Forelimb muscle (tissue), 1 donor: Measurements from ENCODE around the gene ENTPD7. TPM values are rescaled to one million over a fixed set of nuclear protein-coding genes. Genes with fewer than 3 reads are reported as not detected.

Source experiments
- DNase-seq: peaks from one replicate; pipeline ENCODE4 v3.0.0-alpha.2; 2013; ENCODE audit warnings: low read depth
- polyA plus RNA-seq: library from polyadenylated mRNA; unstranded; fragments of 120-200 nt; gene quantifications from one replicate; pipeline ENCODE4 v1.2.1, GENCODE V29; 2013; ENCODE audit not compliant: insufficient read length

The ENTPD7 gene
- polyA plus RNA-seq, 1 donor = 3.7 TPM

DNA sequence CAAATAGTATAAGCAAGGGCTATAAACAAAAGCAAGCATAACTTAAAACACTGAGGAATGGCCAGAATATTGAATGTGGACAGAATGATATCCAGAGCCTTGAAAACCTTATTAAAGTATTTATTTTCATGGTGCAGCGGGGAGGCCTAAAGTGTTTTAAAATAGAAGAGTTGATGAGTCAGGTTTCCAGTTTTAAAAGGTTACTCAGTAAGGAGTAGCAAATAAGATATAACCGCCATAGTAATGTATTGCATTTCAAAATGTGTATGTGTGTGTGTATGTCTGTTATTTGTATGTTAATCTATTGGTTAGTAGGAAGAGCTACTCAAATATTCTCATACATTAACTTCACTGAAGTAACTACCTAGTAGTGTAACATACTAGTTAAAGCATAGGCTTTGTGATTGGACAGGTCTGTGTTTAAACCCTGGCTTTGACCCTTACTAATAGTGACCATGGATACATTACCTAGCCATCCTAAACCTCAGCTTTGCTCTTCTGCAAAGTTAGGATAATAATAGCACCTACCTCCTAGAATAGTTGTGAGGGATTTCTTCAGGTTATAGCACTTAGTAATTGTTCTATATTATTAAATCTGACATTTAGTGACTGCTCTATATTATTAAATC lies 89.6 kb downstream of the ENTPD7 start:
- no peak for DNase-seq

DNA sequence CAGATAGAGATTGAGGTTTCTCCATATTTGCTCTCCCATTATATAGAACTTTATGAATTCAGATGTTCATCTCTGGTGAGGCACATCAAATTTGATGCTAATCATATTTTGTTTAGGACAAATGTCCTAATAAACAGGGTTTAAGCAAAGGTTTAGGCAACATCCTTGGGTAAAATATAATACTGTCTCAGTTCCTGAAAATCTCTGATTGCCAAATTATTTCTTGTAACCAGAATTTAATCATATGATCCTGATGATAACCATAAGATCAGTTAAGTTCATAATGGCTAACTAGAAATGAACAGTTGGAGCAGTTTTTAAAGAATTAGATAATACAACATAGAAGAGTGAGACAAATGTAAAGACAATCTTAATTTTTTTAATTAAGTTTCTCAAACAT lies 91.3 kb downstream of the ENTPD7 start:
- no peak for DNase-seq

DNA sequence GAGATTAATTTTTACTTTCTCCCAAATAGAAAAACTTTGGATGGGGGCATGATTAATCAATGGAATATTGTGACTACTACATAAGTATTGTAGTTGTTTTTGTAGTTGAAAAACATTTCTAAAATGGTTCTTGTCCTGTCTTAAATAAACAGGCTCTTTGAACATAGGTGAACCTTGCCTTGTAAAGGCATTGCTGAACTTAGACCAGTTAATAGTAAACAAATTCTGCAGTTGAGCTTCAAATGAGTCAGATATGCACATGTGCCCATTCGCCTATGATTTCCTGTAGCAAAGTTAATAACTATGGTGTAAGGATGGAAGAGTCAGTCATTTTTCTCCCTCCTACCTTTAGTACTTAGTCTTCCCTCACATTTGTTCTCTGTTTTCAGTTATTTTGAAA lies 95.4 kb downstream of the ENTPD7 start:
- no peak for DNase-seq

Other genes with a start within 250 kb of the ENTPD7 start
- 40.9 TPM for gene GOT1, start 228.9 kb upstream of the ENTPD7 start, polyA plus RNA-seq
- 1.2 TPM for gene NKX2-3, start 126.6 kb upstream of the ENTPD7 start, polyA plus RNA-seq
- 32.8 TPM for gene SLC25A28, start 39.1 kb upstream of the ENTPD7 start, polyA plus RNA-seq
- 29.8 TPM for gene COX15, start 72.6 kb downstream of the ENTPD7 start, polyA plus RNA-seq
- 23.6 TPM for gene CUTC, start 72.7 kb downstream of the ENTPD7 start, polyA plus RNA-seq
- gene ABCC2, start 123.1 kb downstream of the ENTPD7 start, polyA plus RNA-seq = 1.0 TPM